Bronchial epithelial cell (primary cell): ENCODE measurements around the gene FBN1. TPM values are rescaled to one million over a fixed set of nuclear protein-coding genes. Genes with fewer than 3 reads are reported as not detected.

ENCODE experiments used
- DNase-seq: peaks from one replicate; pipeline ENCODE4 v3.0.0-alpha.2; 2010; ENCODE audit warnings: low read depth
- FAIRE-seq: peaks from 2 replicates; lab custom pipeline; 2011; peaks lifted over from hg19 to GRCh38; lab: Jason Lieb, UNC
- H3K27me3 ChIP-seq: 2 replicates; pipeline ENCODE4 v1.5.1; 2011; ENCODE audit warnings: low read length; ENCODE audit not compliant: control insufficient read depth, insufficient read depth
- H3K36me3 ChIP-seq: 2 replicates; pipeline ENCODE4 v1.5.1; 2011; ENCODE audit warnings: low read length; ENCODE audit not compliant: control insufficient read depth, insufficient read depth
- H3K4me3 ChIP-seq: 2 replicates; pipeline ENCODE4 v1.5.1; 2011; ENCODE audit warnings: mild to moderate bottlenecking, low read depth, low read length, control low read depth
- total RNA-seq: library from RNA; depleted of rRNA; stranded (reverse); fragments of >200 nt; gene quantifications from 2 replicates; pipeline ENCODE4 v1.2.1, GENCODE V29; 2014
- TF ChIP-seq, protein P1 (sequence below): IDR thresholded peaks from 2 replicates; pipeline ENCODE4 v1.5.1; 2011; ENCODE audit warnings: mild to moderate bottlenecking, moderate library complexity, low read length, control low read depth, inconsistent platforms; ENCODE audit not compliant: insufficient read depth, severe bottlenecking

FBN1 gene
- total RNA-seq, 1 donor from 2014 or later, result 6.3 TPM

DNA sequence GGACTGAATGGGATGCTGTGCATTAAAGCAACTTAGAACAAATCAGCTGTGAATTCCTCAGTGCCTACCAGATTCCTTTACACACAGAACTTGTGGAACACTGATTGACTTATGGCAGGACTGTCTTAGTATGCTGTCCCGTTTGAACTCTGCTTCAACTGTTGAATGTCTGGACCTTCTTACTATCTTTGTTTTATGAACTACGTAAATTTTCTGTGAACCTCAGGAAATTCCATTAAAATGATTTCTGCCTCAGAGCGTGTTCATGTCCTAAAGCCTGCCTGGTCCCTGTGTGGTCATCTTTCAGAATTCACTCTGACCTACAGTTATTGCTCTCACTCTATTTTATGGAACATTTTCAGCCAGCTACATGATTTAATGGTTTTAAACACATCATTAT, 29.4 kb upstream of the FBN1 start:
- Histone ChIP-seq H3K4me3 (no peak overlapping the region), H3K27me3 (no peaks in the 10 kb centered on the region), H3K36me3 (no peaks in the 10 kb centered on the region)
- DNase-seq (no peak), FAIRE-seq (no peak)
- TF ChIP-seq, protein P1, sequence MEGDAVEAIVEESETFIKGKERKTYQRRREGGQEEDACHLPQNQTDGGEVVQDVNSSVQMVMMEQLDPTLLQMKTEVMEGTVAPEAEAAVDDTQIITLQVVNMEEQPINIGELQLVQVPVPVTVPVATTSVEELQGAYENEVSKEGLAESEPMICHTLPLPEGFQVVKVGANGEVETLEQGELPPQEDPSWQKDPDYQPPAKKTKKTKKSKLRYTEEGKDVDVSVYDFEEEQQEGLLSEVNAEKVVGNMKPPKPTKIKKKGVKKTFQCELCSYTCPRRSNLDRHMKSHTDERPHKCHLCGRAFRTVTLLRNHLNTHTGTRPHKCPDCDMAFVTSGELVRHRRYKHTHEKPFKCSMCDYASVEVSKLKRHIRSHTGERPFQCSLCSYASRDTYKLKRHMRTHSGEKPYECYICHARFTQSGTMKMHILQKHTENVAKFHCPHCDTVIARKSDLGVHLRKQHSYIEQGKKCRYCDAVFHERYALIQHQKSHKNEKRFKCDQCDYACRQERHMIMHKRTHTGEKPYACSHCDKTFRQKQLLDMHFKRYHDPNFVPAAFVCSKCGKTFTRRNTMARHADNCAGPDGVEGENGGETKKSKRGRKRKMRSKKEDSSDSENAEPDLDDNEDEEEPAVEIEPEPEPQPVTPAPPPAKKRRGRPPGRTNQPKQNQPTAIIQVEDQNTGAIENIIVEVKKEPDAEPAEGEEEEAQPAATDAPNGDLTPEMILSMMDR, result no peak

GRCh38 chr15:48672206-48672605, 26.7 kb upstream of the FBN1 start:
- TF ChIP-seq, protein P1, result no peak
- Histone ChIP-seq H3K27me3 (no peaks in the 10 kb centered on the region), H3K36me3 (no peaks in the 10 kb centered on the region), H3K4me3 (no peak overlapping the region)
- FAIRE-seq (no peak), DNase-seq (no peak)

GRCh38 chr15:48671103-48672022, 25.9 kb upstream of the FBN1 start:
- Histone ChIP-seq H3K27me3 (no peaks in the 10 kb centered on the region), H3K36me3 (no peaks in the 10 kb centered on the region), H3K4me3 (no peak overlapping the region)
- FAIRE-seq, result peak; percentile 62
- DNase-seq, result peak; percentile 89
- TF ChIP-seq, protein P1, result no peak

DNA sequence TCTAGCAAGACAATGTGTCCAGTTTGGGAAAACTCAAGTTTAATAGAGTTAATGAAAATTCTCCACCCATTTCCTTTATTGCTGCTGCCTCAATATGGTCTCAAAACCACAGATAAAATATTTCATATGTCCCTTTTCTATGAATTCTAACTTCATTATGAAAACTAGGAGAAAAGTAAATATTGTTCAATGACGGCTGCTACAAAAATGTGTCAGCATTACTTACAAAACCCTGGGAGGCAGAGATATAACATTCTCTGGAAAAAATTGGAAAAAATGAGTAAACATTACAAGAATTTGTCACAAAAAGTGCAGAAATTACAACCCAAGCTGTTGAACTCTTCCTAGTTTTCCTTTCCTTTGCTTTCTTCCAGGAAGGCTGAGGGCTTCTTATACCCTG, 22.2 kb upstream of the FBN1 start:
- DNase-seq (no peak), FAIRE-seq (no peak)
- TF ChIP-seq, protein P1, result no peak
- no peaks in the 10 kb centered on the region for H3K27me3 ChIP-seq
- H3K36me3 ChIP-seq, result no peaks in the 10 kb centered on the region
- no peak overlapping the region for H3K4me3 ChIP-seq

GRCh38 chr15:48664436-48664835, 18.9 kb upstream of the FBN1 start:
- H3K4me3 ChIP-seq, result no peak overlapping the region
- FAIRE-seq (peak; percentile 89), DNase-seq (no peak)
- TF ChIP-seq, protein P1, result no peak
- no peaks in the 10 kb centered on the region for H3K27me3 ChIP-seq
- no peaks in the 10 kb centered on the region for H3K36me3 ChIP-seq
